Skin of body (tissue), 2 donors: ENCODE data around the gene SLC30A3. TPM values are rescaled to one million over a fixed set of nuclear protein-coding genes. Genes with fewer than 3 reads are reported as not detected.
"Not testable (repeated sequence)": the region's sequence is repeated elsewhere in the genome, so short reads cannot be mapped to it uniquely, and the experiment has no call there.

Experiments used
- DNase-seq: peaks from one replicate; lab custom pipeline; 2025; lab: John Stamatoyannopoulos, UW
- total RNA-seq: library from RNA; depleted of rRNA; stranded (reverse); fragments of >200 nt; gene quantifications from one replicate; pipeline ENCODE4 v1.2.3, GENCODE V29; 2014

SLC30A3 gene
- total RNA-seq, 1 donor from 2014 or later, result 0.10 TPM

GRCh38 chr2:27288610-27289009, 25.8 kb upstream of the SLC30A3 start:
- DNase-seq, result no peak

- no peak for DNase-seq
Measured at GRCh38 chr2:27285481-27285880, 22.6 kb upstream of the SLC30A3 start.

GRCh38 chr2:27284996-27285395, 22.1 kb upstream of the SLC30A3 start:
- DNase-seq, result no peak

GRCh38 chr2:27282892-27283291, 20.0 kb upstream of the SLC30A3 start:
- no peak for DNase-seq

- no peak for DNase-seq
Measured at GRCh38 chr2:27281855-27282559, 19.2 kb upstream of the SLC30A3 start, which contains the start of gene TRIM54. Gene TRIM54, plus strand, starts transcription at chr2:27282429. Its CDS starts 303 bp downstream, at chr2:27282732.

- DNase-seq, result no peak
Measured at GRCh38 chr2:27281442-27281841, 18.6 kb upstream of the SLC30A3 start.

GRCh38 chr2:27280826-27281225, 18.0 kb upstream of the SLC30A3 start:
- no peak for DNase-seq

- DNase-seq, result no peak
Measured at GRCh38 chr2:27278010-27278409, 15.2 kb upstream of the SLC30A3 start.

- DNase-seq, result no peak
Measured at GRCh38 chr2:27275211-27276150, 12.6 kb upstream of the SLC30A3 start, which contains the start of gene DNAJC5G. Gene DNAJC5G, plus strand, starts transcription at chr2:27275433. Its CDS starts 1,296 bp downstream, at chr2:27276729.

- DNase-seq, result not testable (repeated sequence)
Measured at GRCh38 chr2:27272537-27273522, 10.0 kb upstream of the SLC30A3 start.

GRCh38 chr2:27271631-27272340, 8.9 kb upstream of the SLC30A3 start:
- no peak for DNase-seq

GRCh38 chr2:27270670-27271069, 7.8 kb upstream of the SLC30A3 start:
- DNase-seq, result no peak

GRCh38 chr2:27270131-27270530, 7.3 kb upstream of the SLC30A3 start:
- no peak for DNase-seq

- DNase-seq, result not testable (repeated sequence)
Measured at GRCh38 chr2:27268296-27268695, 5.4 kb upstream of the SLC30A3 start.

- no peak for DNase-seq
Measured at GRCh38 chr2:27265536-27265870, 2.7 kb upstream of the SLC30A3 start.

GRCh38 chr2:27264753-27265535, 2.1 kb upstream of the SLC30A3 start:
- no peak for DNase-seq

GRCh38 chr2:27264253-27264752, 1.5 kb upstream of the SLC30A3 start:
- no peak for DNase-seq

GRCh38 chr2:27263287-27264252, 723 bp upstream of the SLC30A3 start:
- no peak for DNase-seq
